ENCODE data around the gene SERGEF.

Gene SERGEF

DNA sequence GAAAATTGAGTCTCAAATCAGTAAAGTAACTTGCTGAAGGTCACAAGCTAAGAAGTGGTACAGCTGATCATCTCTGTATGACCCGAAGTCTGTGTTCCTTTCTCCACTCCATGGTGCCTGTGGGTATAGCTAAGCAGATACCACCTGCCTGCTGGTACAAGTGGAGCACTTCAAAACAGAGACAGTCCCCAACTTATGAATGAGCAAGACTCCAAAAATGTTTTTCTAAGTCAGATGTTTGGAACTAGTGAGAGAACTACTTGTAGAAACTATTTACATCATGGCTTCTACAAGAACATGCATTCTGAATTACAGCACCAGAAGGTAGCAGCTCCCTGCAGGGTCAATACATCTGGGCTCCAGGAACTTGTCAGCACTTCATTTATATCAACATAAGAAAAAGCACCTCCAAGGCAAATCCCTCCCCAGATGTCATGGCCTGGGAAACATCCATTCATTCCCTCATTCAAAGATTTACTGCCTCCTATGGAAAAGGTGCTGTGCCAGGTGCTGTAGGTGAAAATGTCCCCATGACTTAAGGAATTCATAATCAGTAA lies 94.7 kb downstream of the SERGEF start:
- no peak for DNase-seq (ENCODE audit: low read depth)
- no peak overlapping the region for H3K4me3 ChIP-seq (ENCODE audit: low read depth, low read length)
- TF ChIP-seq, protein P1, sequence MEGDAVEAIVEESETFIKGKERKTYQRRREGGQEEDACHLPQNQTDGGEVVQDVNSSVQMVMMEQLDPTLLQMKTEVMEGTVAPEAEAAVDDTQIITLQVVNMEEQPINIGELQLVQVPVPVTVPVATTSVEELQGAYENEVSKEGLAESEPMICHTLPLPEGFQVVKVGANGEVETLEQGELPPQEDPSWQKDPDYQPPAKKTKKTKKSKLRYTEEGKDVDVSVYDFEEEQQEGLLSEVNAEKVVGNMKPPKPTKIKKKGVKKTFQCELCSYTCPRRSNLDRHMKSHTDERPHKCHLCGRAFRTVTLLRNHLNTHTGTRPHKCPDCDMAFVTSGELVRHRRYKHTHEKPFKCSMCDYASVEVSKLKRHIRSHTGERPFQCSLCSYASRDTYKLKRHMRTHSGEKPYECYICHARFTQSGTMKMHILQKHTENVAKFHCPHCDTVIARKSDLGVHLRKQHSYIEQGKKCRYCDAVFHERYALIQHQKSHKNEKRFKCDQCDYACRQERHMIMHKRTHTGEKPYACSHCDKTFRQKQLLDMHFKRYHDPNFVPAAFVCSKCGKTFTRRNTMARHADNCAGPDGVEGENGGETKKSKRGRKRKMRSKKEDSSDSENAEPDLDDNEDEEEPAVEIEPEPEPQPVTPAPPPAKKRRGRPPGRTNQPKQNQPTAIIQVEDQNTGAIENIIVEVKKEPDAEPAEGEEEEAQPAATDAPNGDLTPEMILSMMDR (IDR thresholded peaks at IDR 0.05; ENCODE audit: low read depth, low read length, missing control alignments), result no peak

- no peak for DNase-seq (ENCODE audit: low read depth)
Observed at GRCh38 chr11:17917556-17917955, 95.3 kb downstream of the SERGEF start.

GRCh38 chr11:17915500-17916143 lies 97.2 kb downstream of the SERGEF start:
- DNase-seq (ENCODE audit: low read depth), result no peak
- TF ChIP-seq, protein P1 (IDR thresholded peaks at IDR 0.05; ENCODE audit: low read depth, low read length, missing control alignments), result no peak
- H3K4me3 ChIP-seq (ENCODE audit: low read depth, low read length), result no peak overlapping the region

More at GRCh38 chr11:17917556-17917955, 95.3 kb downstream of the SERGEF start:
- no peak overlapping the region for H3K4me3 ChIP-seq (ENCODE audit: low read depth, low read length)
- TF ChIP-seq, protein P1 (IDR thresholded peaks at IDR 0.05; ENCODE audit: low read depth, low read length, missing control alignments), result no peak

- DNase-seq (ENCODE audit: low read depth), result no peak
- H3K4me3 ChIP-seq (ENCODE audit: low read depth, low read length), result no peak overlapping the region
- TF ChIP-seq, protein P1 (IDR thresholded peaks at IDR 0.05; ENCODE audit: low read depth, low read length, missing control alignments), result no peak
Observed at GRCh38 chr11:17914957-17915356, 97.9 kb downstream of the SERGEF start.

GRCh38 chr11:17907046-17907445 lies 105.8 kb downstream of the SERGEF start:
- TF ChIP-seq, protein P1 (IDR thresholded peaks at IDR 0.05; ENCODE audit: low read depth, low read length, missing control alignments), result no peak
- H3K4me3 ChIP-seq (ENCODE audit: low read depth, low read length), result no peak overlapping the region
- no peak for DNase-seq (ENCODE audit: low read depth)

DNA sequence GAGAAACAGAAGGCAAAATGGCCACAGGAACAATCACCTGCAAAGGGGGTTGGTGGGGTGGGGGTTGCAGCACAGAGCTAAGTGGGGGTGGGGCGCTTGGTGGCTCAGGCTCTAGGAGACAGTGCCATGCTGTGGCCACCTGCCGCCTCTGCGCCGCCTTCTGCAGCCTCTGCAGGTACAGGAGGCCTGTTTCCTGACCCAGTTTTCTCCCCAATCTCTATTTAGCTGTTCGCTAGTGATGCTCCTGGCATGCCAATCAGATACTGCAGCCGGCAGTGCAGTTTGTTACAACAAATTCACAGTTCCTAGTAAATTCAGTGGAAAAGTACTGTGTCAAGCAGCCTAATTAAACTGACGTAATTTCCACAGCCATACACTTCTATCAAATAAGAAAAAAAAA lies 106.4 kb downstream of the SERGEF start:
- no peak for DNase-seq (ENCODE audit: low read depth)
- no peak overlapping the region for H3K4me3 ChIP-seq (ENCODE audit: low read depth, low read length)
- TF ChIP-seq, protein P1 (IDR thresholded peaks at IDR 0.05; ENCODE audit: low read depth, low read length, missing control alignments), result peak; percentile 26

- no peak for DNase-seq (ENCODE audit: low read depth)
- TF ChIP-seq, protein P1 (IDR thresholded peaks at IDR 0.05; ENCODE audit: low read depth, low read length, missing control alignments), result no peak
- no peak overlapping the region for H3K4me3 ChIP-seq (ENCODE audit: low read depth, low read length)
Observed at GRCh38 chr11:17905477-17905876, 107.4 kb downstream of the SERGEF start.

Data from GM12864 (cell line).